HEK293 (cell line): Measurements from ENCODE around the gene CALM3.
A peak's percentile ranks its signal among the peaks of the same experiment; 100 is the strongest.
"Not testable (repeated sequence)": the region's sequence is repeated elsewhere in the genome, so short reads cannot be mapped to it uniquely, and the experiment has no call there.

Experiments
- CTCF ChIA-PET: fragments of 350-600 bp; formaldehyde crosslinking; extraction: SDS; loops from one replicate; lab custom pipeline; 2021; ENCODE audit warnings: antibody characterized with exemption; lab: Yijun Ruan, JAX
- POLR2A ChIA-PET: fragments of 300-600 bp; formaldehyde crosslinking; extraction: SDS; loops from one replicate; lab custom pipeline; 2020; ENCODE audit warnings: antibody characterized with exemption, inconsistent platforms; lab: Yijun Ruan, JAX
- H3K27ac ChIP-seq: fragments of 200-500 bp; sonication (Bioruptor generic); 2 replicates; pipeline ENCODE4 v1.5.1; 2014; ENCODE audit warnings: low read depth, low read length, control low read depth, inconsistent platforms; ENCODE audit errors: extremely low read depth
- H3K36me3 ChIP-seq, 2 experiments: fragments of 200-500 bp in 1 of 2; sonication (Bioruptor generic) in 1 of 2; 1 replicate in 1 of 2; 2 replicates in 1 of 2; pipeline ENCODE4 v1.5.1; 2014 to 2017; ENCODE audit warnings: inconsistent platforms in 2 of 2, low read length in 2 of 2; ENCODE audit not compliant: control insufficient read depth in 2 of 2, insufficient read depth in 1 of 2
- H3K4me1 ChIP-seq: fragments of 200-500 bp; sonication (Bioruptor generic); 2 replicates; pipeline ENCODE4 v1.5.1; 2014; ENCODE audit warnings: mild to moderate bottlenecking, low read length, inconsistent platforms; ENCODE audit not compliant: control insufficient read depth, insufficient read depth
- H3K4me3 ChIP-seq: 2 replicates; pipeline ENCODE4 v1.5.1; 2011; ENCODE audit warnings: low read depth, mild to moderate bottlenecking, control low read depth, low read length, moderate library complexity
- H3K9me3 ChIP-seq: fragments of 200-500 bp; sonication (Bioruptor generic); 2 replicates; pipeline ENCODE4 v1.5.1; 2014; ENCODE audit warnings: low read depth, low read length, inconsistent platforms; ENCODE audit not compliant: control insufficient read depth, insufficient read depth
- EGR2 ChIP-seq: fragments of 450-650 bp; formaldehyde crosslinking; IDR thresholded peaks from 2 replicates; pipeline ENCODE4 v1.5.1; 2016; ENCODE audit warnings: low read depth, missing biosample characterization, missing genetic modification characterization
- IKZF3 ChIP-seq: fragments of 450-650 bp; IDR thresholded peaks from 2 replicates; pipeline ENCODE4 v1.5.0; 2018; ENCODE audit warnings: missing biosample characterization, mild to moderate bottlenecking, missing genetic modification characterization, moderate library complexity
- YY2 ChIP-seq: fragments of 450-650 bp; formaldehyde crosslinking; IDR thresholded peaks from 2 replicates; pipeline ENCODE4 v1.5.1; 2016; ENCODE audit warnings: missing biosample characterization, missing genetic modification characterization
- ZBTB21 ChIP-seq: fragments of 450-650 bp; formaldehyde crosslinking; IDR thresholded peaks from 2 replicates; pipeline ENCODE4 v1.5.1; 2017; ENCODE audit warnings: missing biosample characterization, missing genetic modification characterization
- ZNF155 ChIP-seq: fragments of 450-650 bp; formaldehyde crosslinking; IDR thresholded peaks from 2 replicates; pipeline ENCODE4 v1.5.1; 2016; ENCODE audit warnings: missing biosample characterization, missing genetic modification characterization
- ZNF391 ChIP-seq: fragments of 450-650 bp; formaldehyde crosslinking; IDR thresholded peaks from 2 replicates; pipeline ENCODE4 v1.5.1; 2016; ENCODE audit warnings: low read depth, missing biosample characterization, missing genetic modification characterization, borderline replicate concordance
- ZNF404 ChIP-seq: fragments of 450-650 bp; formaldehyde crosslinking; IDR thresholded peaks from 2 replicates; pipeline ENCODE4 v1.5.1; 2017; ENCODE audit warnings: missing biosample characterization, missing genetic modification characterization
- ZNF510 ChIP-seq: fragments of 450-650 bp; formaldehyde crosslinking; IDR thresholded peaks from 2 replicates; pipeline ENCODE4 v1.5.1; 2018; ENCODE audit warnings: mild to moderate bottlenecking, missing genetic modification characterization, missing biosample characterization; ENCODE audit not compliant: insufficient replicate concordance
- ZNF514 ChIP-seq: fragments of 450-650 bp; formaldehyde crosslinking; IDR thresholded peaks from 2 replicates; pipeline ENCODE4 v1.5.1; 2016; ENCODE audit warnings: missing biosample characterization, missing genetic modification characterization
- ZNF558 ChIP-seq: fragments of 450-650 bp; formaldehyde crosslinking; IDR thresholded peaks from 2 replicates; pipeline ENCODE4 v1.5.1; 2016; ENCODE audit warnings: missing biosample characterization, missing genetic modification characterization
- ZNF585B ChIP-seq: fragments of 450-650 bp; formaldehyde crosslinking; IDR thresholded peaks from 2 replicates; pipeline ENCODE4 v1.5.1; 2016; ENCODE audit warnings: missing biosample characterization, missing genetic modification characterization
- ZNF791 ChIP-seq: fragments of 450-650 bp; formaldehyde crosslinking; IDR thresholded peaks from 2 replicates; pipeline ENCODE4 v1.5.1; 2016; ENCODE audit warnings: missing biosample characterization, missing genetic modification characterization
- ZSCAN16 ChIP-seq: fragments of 450-650 bp; formaldehyde crosslinking; IDR thresholded peaks from 2 replicates; pipeline ENCODE4 v1.5.1; 2016; ENCODE audit warnings: missing biosample characterization, missing genetic modification characterization
- ZXDB ChIP-seq: fragments of 450-650 bp; formaldehyde crosslinking; IDR thresholded peaks from 2 replicates; pipeline ENCODE4 v1.5.1; 2016; ENCODE audit warnings: missing biosample characterization, missing genetic modification characterization
- TF ChIP-seq, protein P1 (sequence below): fragments of 450-650 bp; formaldehyde crosslinking; IDR thresholded peaks from 2 replicates; pipeline ENCODE4 v1.5.1; 2017; ENCODE audit warnings: missing biosample characterization, missing genetic modification characterization
- TF ChIP-seq, protein P2 (sequence below): sonication (generic); formaldehyde crosslinking; IDR thresholded peaks from 2 replicates; pipeline ENCODE4 v1.8.1; 2022; ENCODE audit warnings: mild to moderate bottlenecking, moderate library complexity, missing genetic modification reagents
- TF ChIP-seq, protein P3 (sequence below): fragments of 450-650 bp; formaldehyde crosslinking; IDR thresholded peaks from 2 replicates; pipeline ENCODE4 v1.5.1; 2016; ENCODE audit warnings: missing biosample characterization, missing genetic modification characterization

The CALM3 gene

DNA sequence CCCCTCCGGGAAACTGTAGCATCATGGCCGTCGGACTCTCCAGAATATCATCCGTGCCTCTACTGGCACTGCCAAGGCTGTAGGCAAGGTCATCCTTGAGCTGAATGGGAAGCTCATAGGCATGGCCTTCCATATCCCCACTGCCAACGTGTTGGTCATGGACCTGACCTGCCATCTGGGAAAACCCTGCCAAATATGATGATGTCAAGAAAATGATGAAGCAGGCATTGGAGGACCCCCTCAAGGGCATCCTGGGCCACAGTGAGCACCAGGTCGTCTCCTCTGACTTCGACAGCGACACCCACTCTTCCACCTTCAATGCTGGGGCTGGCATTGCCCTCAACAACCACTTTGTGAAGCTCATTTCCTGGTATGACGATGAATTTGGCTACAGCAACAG, 41.9 kb upstream of the CALM3 start:
- no peaks in the 10 kb centered on the region for H3K36me3 ChIP-seq
- TF ChIP-seq ZNF585B (tag by site-specific recombination) (no peak), ZNF558 (tag by site-specific recombination) (no peak), ZNF404 (no peak), ZXDB (tag by site-specific recombination) (no peak), ZNF391 (tag by site-specific recombination) (no peak), ZNF510 (no peak), ZNF791 (tag by site-specific recombination) (no peak), ZSCAN16 (tag by site-specific recombination) (no peak)
- TF ChIP-seq, protein P1, sequence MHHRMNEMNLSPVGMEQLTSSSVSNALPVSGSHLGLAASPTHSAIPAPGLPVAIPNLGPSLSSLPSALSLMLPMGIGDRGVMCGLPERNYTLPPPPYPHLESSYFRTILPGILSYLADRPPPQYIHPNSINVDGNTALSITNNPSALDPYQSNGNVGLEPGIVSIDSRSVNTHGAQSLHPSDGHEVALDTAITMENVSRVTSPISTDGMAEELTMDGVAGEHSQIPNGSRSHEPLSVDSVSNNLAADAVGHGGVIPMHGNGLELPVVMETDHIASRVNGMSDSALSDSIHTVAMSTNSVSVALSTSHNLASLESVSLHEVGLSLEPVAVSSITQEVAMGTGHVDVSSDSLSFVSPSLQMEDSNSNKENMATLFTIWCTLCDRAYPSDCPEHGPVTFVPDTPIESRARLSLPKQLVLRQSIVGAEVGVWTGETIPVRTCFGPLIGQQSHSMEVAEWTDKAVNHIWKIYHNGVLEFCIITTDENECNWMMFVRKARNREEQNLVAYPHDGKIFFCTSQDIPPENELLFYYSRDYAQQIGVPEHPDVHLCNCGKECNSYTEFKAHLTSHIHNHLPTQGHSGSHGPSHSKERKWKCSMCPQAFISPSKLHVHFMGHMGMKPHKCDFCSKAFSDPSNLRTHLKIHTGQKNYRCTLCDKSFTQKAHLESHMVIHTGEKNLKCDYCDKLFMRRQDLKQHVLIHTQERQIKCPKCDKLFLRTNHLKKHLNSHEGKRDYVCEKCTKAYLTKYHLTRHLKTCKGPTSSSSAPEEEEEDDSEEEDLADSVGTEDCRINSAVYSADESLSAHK (tag by site-specific recombination) = no peak
- POLR2A ChIA-PET = no interaction called here
- CTCF ChIA-PET = no interaction called here
- H3K27ac ChIP-seq = no peak overlapping the region
- H3K4me3 ChIP-seq = no peak overlapping the region
- no peaks in the 10 kb centered on the region for H3K4me1 ChIP-seq
- H3K9me3 ChIP-seq = no peaks in the 10 kb centered on the region; the same call in 1 of the 2 replicates

DNA sequence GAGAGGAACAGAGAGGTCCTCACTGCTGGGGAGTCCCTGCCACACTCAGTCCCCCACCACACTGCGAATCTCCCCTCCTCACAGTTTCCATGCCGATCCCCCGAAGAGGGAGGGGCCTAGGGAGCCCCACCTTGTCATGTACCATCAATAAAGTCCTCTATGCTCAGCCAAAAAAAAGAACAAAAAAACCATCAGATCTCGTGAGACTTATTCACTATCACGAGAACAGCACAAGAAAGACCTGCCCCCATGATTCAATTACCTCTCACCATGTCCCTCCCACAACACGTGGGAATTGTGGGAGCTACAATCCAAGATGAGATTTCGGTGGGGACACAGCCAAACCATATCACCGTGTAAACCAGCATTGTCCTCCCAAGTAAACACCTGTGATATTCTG, 41.5 kb upstream of the CALM3 start:
- H3K36me3 ChIP-seq, H3K4me1 ChIP-seq, CTCF ChIA-PET, H3K9me3 ChIP-seq, H3K27ac ChIP-seq, POLR2A ChIA-PET, H3K4me3 ChIP-seq: not testable (repeated sequence)

DNA sequence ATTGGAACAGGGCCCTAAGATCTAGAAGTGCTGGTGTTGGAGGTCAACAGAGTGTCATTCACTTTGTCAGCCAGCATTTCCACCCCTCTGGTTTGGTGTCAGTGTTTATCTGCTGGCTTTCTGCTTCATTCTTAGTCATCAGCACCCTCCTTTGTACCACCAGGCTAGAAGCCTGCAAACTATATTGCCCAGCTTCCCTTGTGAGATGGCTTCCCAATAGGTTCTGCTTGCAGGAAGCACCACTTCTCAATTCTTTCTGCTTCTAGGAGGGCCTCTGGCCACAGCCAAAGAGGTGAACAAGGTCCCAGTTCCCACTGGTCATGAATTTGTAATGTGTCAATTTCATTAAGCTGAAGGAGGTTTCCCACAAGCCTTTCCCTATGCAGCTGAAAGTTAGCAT, 36.4 kb upstream of the CALM3 start:
- Histone ChIP-seq H3K27ac (no peak overlapping the region), H3K4me3 (no peak overlapping the region), H3K9me3 (no peaks in the 10 kb centered on the region), H3K4me1 (no peaks in the 10 kb centered on the region), H3K36me3 (no peaks in the 10 kb centered on the region)
- TF ChIP-seq IKZF3 (no peak), ZNF514 (tag by site-specific recombination) (no peak)
- TF ChIP-seq, protein P2, sequence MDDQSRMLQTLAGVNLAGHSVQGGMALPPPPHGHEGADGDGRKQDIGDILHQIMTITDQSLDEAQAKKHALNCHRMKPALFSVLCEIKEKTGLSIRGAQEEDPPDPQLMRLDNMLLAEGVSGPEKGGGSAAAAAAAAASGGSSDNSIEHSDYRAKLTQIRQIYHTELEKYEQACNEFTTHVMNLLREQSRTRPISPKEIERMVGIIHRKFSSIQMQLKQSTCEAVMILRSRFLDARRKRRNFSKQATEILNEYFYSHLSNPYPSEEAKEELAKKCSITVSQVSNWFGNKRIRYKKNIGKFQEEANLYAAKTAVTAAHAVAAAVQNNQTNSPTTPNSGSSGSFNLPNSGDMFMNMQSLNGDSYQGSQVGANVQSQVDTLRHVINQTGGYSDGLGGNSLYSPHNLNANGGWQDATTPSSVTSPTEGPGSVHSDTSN (CRISPR knock-in tag) = no peak
- ChIA-PET CTCF (interaction anchor here (0.9 kb wide), 1 partner anchor 139 kb away, joined by 4 read pairs; no protein-coding TSS in a partner anchor), POLR2A (no interaction called here)

DNA sequence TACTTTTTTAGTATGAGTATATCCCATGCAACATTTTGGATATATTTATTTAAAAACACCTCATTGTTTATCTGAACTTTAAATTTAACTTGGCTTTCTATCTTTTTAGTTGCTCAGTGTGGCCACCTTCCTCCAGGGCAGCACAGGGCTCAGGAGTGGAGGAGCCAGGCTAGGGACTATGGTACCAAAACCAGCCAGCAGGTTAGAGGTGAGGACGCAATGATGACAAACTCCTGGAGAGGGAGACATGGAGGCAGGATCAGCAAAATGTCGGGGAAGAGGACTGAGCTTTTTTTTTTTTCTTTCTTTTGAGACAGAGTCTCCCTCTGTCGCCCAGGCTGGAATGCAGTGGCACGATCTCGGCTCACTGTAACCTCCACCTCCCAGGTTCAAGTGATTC, 29.6 kb upstream of the CALM3 start:
- CTCF ChIA-PET = interaction anchor here (0.6 to 2.1 kb wide), 11 partner anchors 10 to 310 kb away, joined by 3 to 16 read pairs (median 3); no protein-coding TSS in a partner anchor
- Histone ChIP-seq H3K9me3 (no peaks in the 10 kb centered on the region), H3K36me3 (no peaks in the 10 kb centered on the region), H3K4me3 (no peak overlapping the region), H3K27ac (no peak overlapping the region), H3K4me1 (peaks cover 5% of the 10 kb centered on the region; the same call in 1 of the 2 replicates)
- POLR2A ChIA-PET = interaction anchor here (1.1 kb wide), 1 partner anchor 29 kb away, joined by 8 read pairs; no protein-coding TSS in a partner anchor
- TF ChIP-seq EGR2 (tag by site-specific recombination) = no peak
- no peak for TF ChIP-seq ZNF155 (tag by site-specific recombination)
- TF ChIP-seq YY2 (tag by site-specific recombination) = 0 out of 2 replicates have a peak, but pooled peaks have one; percentile 37
- TF ChIP-seq, protein P3, sequence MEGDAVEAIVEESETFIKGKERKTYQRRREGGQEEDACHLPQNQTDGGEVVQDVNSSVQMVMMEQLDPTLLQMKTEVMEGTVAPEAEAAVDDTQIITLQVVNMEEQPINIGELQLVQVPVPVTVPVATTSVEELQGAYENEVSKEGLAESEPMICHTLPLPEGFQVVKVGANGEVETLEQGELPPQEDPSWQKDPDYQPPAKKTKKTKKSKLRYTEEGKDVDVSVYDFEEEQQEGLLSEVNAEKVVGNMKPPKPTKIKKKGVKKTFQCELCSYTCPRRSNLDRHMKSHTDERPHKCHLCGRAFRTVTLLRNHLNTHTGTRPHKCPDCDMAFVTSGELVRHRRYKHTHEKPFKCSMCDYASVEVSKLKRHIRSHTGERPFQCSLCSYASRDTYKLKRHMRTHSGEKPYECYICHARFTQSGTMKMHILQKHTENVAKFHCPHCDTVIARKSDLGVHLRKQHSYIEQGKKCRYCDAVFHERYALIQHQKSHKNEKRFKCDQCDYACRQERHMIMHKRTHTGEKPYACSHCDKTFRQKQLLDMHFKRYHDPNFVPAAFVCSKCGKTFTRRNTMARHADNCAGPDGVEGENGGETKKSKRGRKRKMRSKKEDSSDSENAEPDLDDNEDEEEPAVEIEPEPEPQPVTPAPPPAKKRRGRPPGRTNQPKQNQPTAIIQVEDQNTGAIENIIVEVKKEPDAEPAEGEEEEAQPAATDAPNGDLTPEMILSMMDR (tag by site-specific recombination) = peak; percentile 52; the same call in 1 of the 2 replicates
- TF ChIP-seq ZBTB21 (tag by site-specific recombination) = no peak
